GM23338 (cell line): ENCODE measurements around the gene PANK1. TPM values are rescaled to one million over a fixed set of nuclear protein-coding genes. Genes with fewer than 3 reads are reported as not detected.

Experiments used
- ATAC-seq: fragments of 200-7000 bp; cut with Tn5 transposase; 3 replicates; pipeline ENCODE4 v1.9.1; 2020
- DNase-seq: peaks from one replicate; pipeline ENCODE4 v3.0.0-alpha.2; 2015; ENCODE audit warnings: low spot score
- H2AFZ ChIP-seq: fragments of 200-600 bp; sonication (generic); 2 replicates; pipeline ENCODE4 v1.8.0; 2016; ENCODE audit warnings: antibody characterized with exemption, mild to moderate bottlenecking, moderate library complexity
- H3F3A ChIP-seq: fragments of 200-600 bp; sonication (generic); replicated peaks from 2 replicates; pipeline ENCODE4 v1.8.0; 2017; ENCODE audit warnings: antibody characterized with exemption, mixed run types, low read depth
- H3K27ac ChIP-seq: fragments of 200-600 bp; sonication (generic); 2 replicates; pipeline ENCODE4 v1.6.1; 2016; ENCODE audit warnings: low read depth
- H3K27me3 ChIP-seq: fragments of 200-600 bp; sonication (generic); 2 replicates; pipeline ENCODE4 v1.8.0; 2016; ENCODE audit warnings: mild to moderate bottlenecking, mixed run types, moderate library complexity; ENCODE audit not compliant: insufficient read depth
- H3K36me3 ChIP-seq: fragments of 200-600 bp; sonication (generic); 2 replicates; pipeline ENCODE4 v1.8.0; 2016; ENCODE audit warnings: mild to moderate bottlenecking; ENCODE audit not compliant: insufficient read depth
- H3K4me1 ChIP-seq: fragments of 200-600 bp; sonication (generic); 2 replicates; pipeline ENCODE4 v1.8.0; 2016; ENCODE audit warnings: mild to moderate bottlenecking, moderate library complexity; ENCODE audit not compliant: insufficient read depth
- H3K4me2 ChIP-seq: fragments of 200-600 bp; sonication (generic); 2 replicates; pipeline ENCODE4 v1.7.1; 2017; ENCODE audit warnings: mixed run types
- H3K4me3 ChIP-seq: fragments of 200-600 bp; sonication (generic); 2 replicates; pipeline ENCODE4 v1.6.1; 2016; ENCODE audit warnings: mixed run types
- H3K79me2 ChIP-seq: fragments of 200-600 bp; sonication (generic); replicated peaks from 2 replicates; pipeline ENCODE4 v1.8.0; 2017; ENCODE audit warnings: mild to moderate bottlenecking; ENCODE audit not compliant: insufficient read depth
- H3K9me2 ChIP-seq: fragments of 200-600 bp; sonication (generic); 2 replicates; pipeline ENCODE4 v1.8.0; 2017; ENCODE audit not compliant: insufficient read depth
- H4K20me1 ChIP-seq: fragments of 200-600 bp; sonication (generic); replicated peaks from 2 replicates; pipeline ENCODE4 v1.8.0; 2017; ENCODE audit warnings: mild to moderate bottlenecking; ENCODE audit not compliant: insufficient read depth
- H3K27ac Mint-ChIP-seq: 2 replicates; pipeline ENCODE4 v1.8.0; 2020; ENCODE audit warnings: inconsistent platforms, mild to moderate bottlenecking, moderate library complexity, mixed read lengths
- H3K27me3 Mint-ChIP-seq: 3 replicates; pipeline ENCODE4 v1.8.0; 2022; ENCODE audit warnings: low read depth, mild to moderate bottlenecking, moderate library complexity, mixed read lengths, inconsistent platforms; ENCODE audit not compliant: insufficient read depth, poor library complexity
- H3K36me3 Mint-ChIP-seq: 3 replicates; pipeline ENCODE4 v1.8.0; 2021; ENCODE audit warnings: low read depth, mild to moderate bottlenecking, inconsistent platforms, moderate library complexity, mixed read lengths
- H3K4me1 Mint-ChIP-seq: 3 replicates; pipeline ENCODE4 v1.8.0; 2020; ENCODE audit warnings: mild to moderate bottlenecking, inconsistent platforms, mixed read lengths
- H3K4me3 Mint-ChIP-seq: 3 replicates; pipeline ENCODE4 v1.8.0; 2021; ENCODE audit warnings: moderate library complexity, mild to moderate bottlenecking, inconsistent platforms, mixed read lengths
- H3K9me3 Mint-ChIP-seq: 3 replicates; pipeline ENCODE4 v1.8.0; 2020; ENCODE audit warnings: moderate library complexity, mild to moderate bottlenecking, inconsistent platforms, mixed read lengths
- CREB1 ChIP-seq: fragments of 250-450 bp; sonication (Bioruptor Pico); IDR thresholded peaks from 2 replicates; pipeline ENCODE4 v1.5.0; 2020; ENCODE audit warnings: low read depth, mild to moderate bottlenecking, moderate library complexity
- CTCF ChIP-seq, 2 experiments: fragments of 200-600 bp in 1 of 2; sonication (generic) in 1 of 2; conservative IDR thresholded peaks; 2 replicates each; pipeline versions ENCODE4 v1.5.1 to v1.6.1; 2016 to 2017; ENCODE audit warnings: antibody characterized with exemption in 2 of 2, low read depth in 2 of 2, mild to moderate bottlenecking in 2 of 2, moderate library complexity in 1 of 2
- ETS1 ChIP-seq: IDR thresholded peaks from 2 replicates; pipeline ENCODE4 v1.6.1; 2016; ENCODE audit warnings: antibody characterized with exemption
- EZH2phosphoT487 ChIP-seq: fragments of 200-600 bp; sonication (generic); IDR thresholded peaks from one replicate; pipeline ENCODE4 v1.8.1; 2018; ENCODE audit warnings: antibody characterized with exemption; ENCODE audit not compliant: unreplicated experiment
- JUNB ChIP-seq: IDR thresholded peaks from one replicate; pipeline ENCODE4 v1.6.1; 2016; ENCODE audit warnings: antibody characterized with exemption; ENCODE audit not compliant: unreplicated experiment
- NANOG ChIP-seq: IDR thresholded peaks from 2 replicates; pipeline ENCODE4 v1.6.1; 2016; ENCODE audit warnings: antibody characterized with exemption, borderline replicate concordance
- POLR2AphosphoS5 ChIP-seq: IDR thresholded peaks from 2 replicates; pipeline ENCODE4 v1.6.1; 2016; ENCODE audit warnings: antibody characterized with exemption, low read depth
- REST ChIP-seq: IDR thresholded peaks from one replicate; pipeline ENCODE4 v1.6.1; 2018; ENCODE audit warnings: antibody characterized with exemption; ENCODE audit not compliant: unreplicated experiment
- ZNF114 ChIP-seq: fragments of 250-450 bp; sonication (Bioruptor Pico); IDR thresholded peaks from 2 replicates; pipeline ENCODE4 v1.5.0; 2020; ENCODE audit warnings: mild to moderate bottlenecking, moderate library complexity
- polyA plus RNA-seq: library from polyadenylated mRNA; unstranded; fragments of >200 nt; fragmentation: Nextera tagmentation; extraction: Ambion mirVana; gene quantifications from 2 replicates; pipeline ENCODE4 v1.2.1, GENCODE V29; 2016
- total RNA-seq: library from RNA; depleted of rRNA; stranded (reverse); fragments of >200 nt; shearing (Covaris generic); gene quantifications from 2 replicates; pipeline ENCODE4 v1.2.3, GENCODE V29; 2014

The PANK1 gene
- total and polyA plus RNA-seq, 2 experiments from 2014 or later = 15.2 to 44.7 TPM

GRCh38 chr10:89574368-89574767 is 70.7 kb downstream of the PANK1 start:
- Histone ChIP-seq H3K4me3 (no peak overlapping the region), H3K27me3 (no peaks in the 10 kb centered on the region), H4K20me1 (no peaks in the 10 kb centered on the region), H3K9me2 (no peaks in the 10 kb centered on the region), H3K4me1 (no peaks in the 10 kb centered on the region), H3K36me3 (no peaks in the 10 kb centered on the region), H3F3A (no peaks in the 10 kb centered on the region), H3K27ac (no peak overlapping the region), H2AFZ (no peak overlapping the region), H3K79me2 (no peaks in the 10 kb centered on the region), H3K4me2 (no peak overlapping the region)
- H3K9me3 Mint-ChIP-seq = no peaks in the 10 kb centered on the region
- no peak for DNase-seq
- TF ChIP-seq ZNF114 (CRISPR knock-in tag) (no peak), POLR2AphosphoS5 (no peak), EZH2phosphoT487 (no peak)
- no peak overlapping the region for H3K4me3 Mint-ChIP-seq
- ATAC-seq = no peak
- H3K36me3 Mint-ChIP-seq = no peaks in the 10 kb centered on the region
- H3K27me3 Mint-ChIP-seq = no peaks in the 10 kb centered on the region
- H3K4me1 Mint-ChIP-seq = no peaks in the 10 kb centered on the region
- no peak overlapping the region for H3K27ac Mint-ChIP-seq

GRCh38 chr10:89567576-89568245 is 77.3 kb downstream of the PANK1 start:
- H3K36me3 Mint-ChIP-seq = no peaks in the 10 kb centered on the region
- Histone ChIP-seq H3K36me3 (no peaks in the 10 kb centered on the region), H3K9me2 (no peaks in the 10 kb centered on the region), H2AFZ (no peak overlapping the region), H3K27me3 (no peaks in the 10 kb centered on the region), H3K79me2 (no peaks in the 10 kb centered on the region), H3K4me1 (peaks cover 6% of the 10 kb centered on the region), H3F3A (no peaks in the 10 kb centered on the region), H3K27ac (no peak overlapping the region), H3K4me3 (no peak overlapping the region), H3K4me2 (no peak overlapping the region), H4K20me1 (no peaks in the 10 kb centered on the region)
- DNase-seq (no peak), ATAC-seq (no peak)
- H3K9me3 Mint-ChIP-seq = no peaks in the 10 kb centered on the region; the same call in 2 of the 3 replicates
- H3K27me3 Mint-ChIP-seq = no peaks in the 10 kb centered on the region
- no peak overlapping the region for H3K27ac Mint-ChIP-seq
- no peak overlapping the region for H3K4me3 Mint-ChIP-seq
- peaks cover 16% of the 10 kb centered on the region; the same call in 2 of the 3 replicates for H3K4me1 Mint-ChIP-seq
- no peak for TF ChIP-seq NANOG
- TF ChIP-seq ETS1 = no peak
- TF ChIP-seq JUNB = no peak
- no peak for TF ChIP-seq REST
- no peak for TF ChIP-seq CTCF (conservative IDR thresholded peaks at IDR 0.05; ENCODE audit: low read depth in 2 of 2)
- no peak for TF ChIP-seq CREB1 (CRISPR knock-in tag)
- TF ChIP-seq EZH2phosphoT487 = no peak
